Glutamatergic neuron (in vitro differentiated cells): ENCODE measurements around the gene MYOZ1. TPM values are rescaled to one million over a fixed set of nuclear protein-coding genes. Genes with fewer than 3 reads are reported as not detected.
A peak's percentile ranks its signal among the peaks of the same experiment; 100 is the strongest.
"Not testable (repeated sequence)": the region's sequence is repeated elsewhere in the genome, so short reads cannot be mapped to it uniquely, and the experiment has no call there.

ENCODE experiments used
- DNase-seq: peaks from one replicate; pipeline ENCODE4 v3.0.0; 2022
- H3K27ac Mint-ChIP-seq: one replicate; pipeline ENCODE4 v1.8.0; 2020; ENCODE audit warnings: mild to moderate bottlenecking, mixed read lengths, inconsistent platforms; ENCODE audit not compliant: unreplicated experiment
- H3K27me3 Mint-ChIP-seq: one replicate; pipeline ENCODE4 v1.8.0; 2020; ENCODE audit warnings: mild to moderate bottlenecking, moderate library complexity, mixed read lengths, inconsistent platforms; ENCODE audit not compliant: unreplicated experiment
- H3K36me3 Mint-ChIP-seq: one replicate; pipeline ENCODE4 v1.8.0; 2020; ENCODE audit warnings: mild to moderate bottlenecking, mixed read lengths, inconsistent platforms; ENCODE audit not compliant: unreplicated experiment
- H3K4me1 Mint-ChIP-seq: one replicate; pipeline ENCODE4 v1.8.0; 2020; ENCODE audit warnings: mild to moderate bottlenecking, low read depth, mixed read lengths, inconsistent platforms; ENCODE audit not compliant: unreplicated experiment
- H3K4me3 Mint-ChIP-seq: one replicate; pipeline ENCODE4 v1.8.0; 2020; ENCODE audit warnings: mild to moderate bottlenecking, mixed read lengths, inconsistent platforms; ENCODE audit not compliant: unreplicated experiment
- H3K9me3 Mint-ChIP-seq: one replicate; pipeline ENCODE4 v1.8.0; 2020; ENCODE audit warnings: mild to moderate bottlenecking, moderate library complexity, mixed read lengths, inconsistent platforms; ENCODE audit not compliant: unreplicated experiment
- total RNA-seq: library from RNA; stranded (reverse); fragmentation: NEBNext Ultra II Directional; extraction: Animal tissue kit (Norgen Biotek cat#: 25700); gene quantifications from one replicate; pipeline ENCODE4 v1.2.1, GENCODE V29; 2021; ENCODE audit not compliant: unreplicated experiment
- TF ChIP-seq, protein P1 (sequence below): fragments of 200-600 bp; sonication (generic); IDR thresholded peaks from one replicate; pipeline ENCODE4 v1.5.0; 2021; ENCODE audit not compliant: partially characterized antibody, unreplicated experiment

Gene MYOZ1
- total RNA-seq, 1 donor from 2014 or later, result 0.64 TPM

GRCh38 chr10:73662705-73663104, 21.4 kb upstream of the MYOZ1 start:
- H3K9me3 Mint-ChIP-seq, H3K4me3 Mint-ChIP-seq, DNase-seq, H3K36me3 Mint-ChIP-seq, H3K27me3 Mint-ChIP-seq, H3K4me1 Mint-ChIP-seq: not testable (repeated sequence)
- peak overlapping the region; percentile 48 for H3K27ac Mint-ChIP-seq

- TF ChIP-seq, protein P1, sequence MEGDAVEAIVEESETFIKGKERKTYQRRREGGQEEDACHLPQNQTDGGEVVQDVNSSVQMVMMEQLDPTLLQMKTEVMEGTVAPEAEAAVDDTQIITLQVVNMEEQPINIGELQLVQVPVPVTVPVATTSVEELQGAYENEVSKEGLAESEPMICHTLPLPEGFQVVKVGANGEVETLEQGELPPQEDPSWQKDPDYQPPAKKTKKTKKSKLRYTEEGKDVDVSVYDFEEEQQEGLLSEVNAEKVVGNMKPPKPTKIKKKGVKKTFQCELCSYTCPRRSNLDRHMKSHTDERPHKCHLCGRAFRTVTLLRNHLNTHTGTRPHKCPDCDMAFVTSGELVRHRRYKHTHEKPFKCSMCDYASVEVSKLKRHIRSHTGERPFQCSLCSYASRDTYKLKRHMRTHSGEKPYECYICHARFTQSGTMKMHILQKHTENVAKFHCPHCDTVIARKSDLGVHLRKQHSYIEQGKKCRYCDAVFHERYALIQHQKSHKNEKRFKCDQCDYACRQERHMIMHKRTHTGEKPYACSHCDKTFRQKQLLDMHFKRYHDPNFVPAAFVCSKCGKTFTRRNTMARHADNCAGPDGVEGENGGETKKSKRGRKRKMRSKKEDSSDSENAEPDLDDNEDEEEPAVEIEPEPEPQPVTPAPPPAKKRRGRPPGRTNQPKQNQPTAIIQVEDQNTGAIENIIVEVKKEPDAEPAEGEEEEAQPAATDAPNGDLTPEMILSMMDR, result no peak
- DNase-seq, result no peak
- Mint-ChIP-seq H3K36me3 (no peaks in the 10 kb centered on the region), H3K27me3 (peaks cover 4% of the 10 kb centered on the region), H3K4me3 (no peak within 1 kb of the TSS), H3K27ac (peak within 1 kb of the TSS; percentile 29), H3K9me3 (peaks cover 2% of the 10 kb centered on the region), H3K4me1 (peaks cover 17% of the 10 kb centered on the region)
Measured at GRCh38 chr10:73655990-73656298, 14.7 kb upstream of the MYOZ1 start, which contains the start of gene SYNPO2L. SYNPO2L (minus strand) TSS chr10:73656029; CDS start chr10:73655922, 107 bp downstream.

DNA sequence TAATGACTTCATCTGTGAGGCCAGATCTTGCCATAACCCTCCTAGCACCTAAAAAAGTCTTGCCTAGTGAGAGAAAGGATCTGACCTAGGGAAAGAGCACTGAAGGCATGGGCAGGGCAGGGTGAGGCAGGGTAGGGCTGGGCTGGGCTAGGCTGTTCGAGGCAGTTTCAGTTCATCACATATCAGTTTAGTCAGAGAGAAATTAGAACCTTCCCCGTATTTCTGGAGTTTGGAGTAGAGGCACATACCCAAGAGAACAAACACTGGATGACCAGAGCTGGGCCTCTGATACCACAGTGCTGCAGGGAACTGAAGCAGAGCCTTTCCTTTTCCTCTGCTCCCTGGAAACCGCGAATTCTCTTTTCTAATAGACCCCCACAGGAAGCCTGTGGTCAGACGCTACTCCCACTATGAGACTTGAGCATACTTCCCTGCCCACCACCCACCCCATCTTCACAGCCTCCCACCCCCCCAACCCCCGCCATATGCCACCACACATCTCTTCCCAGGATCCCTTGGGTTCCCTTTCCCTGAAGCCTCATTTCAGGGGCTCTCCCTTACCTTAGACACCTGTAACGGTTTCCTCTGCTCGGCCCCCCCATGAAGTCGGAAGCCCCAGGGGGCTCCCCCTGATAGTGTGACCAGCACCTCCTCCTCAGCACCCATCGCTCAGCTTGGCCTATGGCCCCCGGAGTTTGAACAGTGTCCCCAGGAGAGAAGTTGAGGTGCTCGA, 14.1 kb upstream of the MYOZ1 start:
- Mint-ChIP-seq H3K4me3 (no peak overlapping the region), H3K27ac (peak overlapping the region; percentile 29), H3K9me3 (peaks cover 2% of the 10 kb centered on the region), H3K27me3 (peaks cover 4% of the 10 kb centered on the region), H3K4me1 (peaks cover 21% of the 10 kb centered on the region), H3K36me3 (no peaks in the 10 kb centered on the region)
- DNase-seq, result no peak
- TF ChIP-seq, protein P1, result no peak

GRCh38 chr10:73653701-73654100, 12.4 kb upstream of the MYOZ1 start:
- Mint-ChIP-seq H3K9me3 (peaks cover 3% of the 10 kb centered on the region), H3K4me1 (peaks cover 21% of the 10 kb centered on the region), H3K27ac (no peak overlapping the region), H3K27me3 (peaks cover 4% of the 10 kb centered on the region), H3K36me3 (no peaks in the 10 kb centered on the region), H3K4me3 (peak overlapping the region; percentile 17)
- DNase-seq, result no peak
- TF ChIP-seq, protein P1, result no peak

- DNase-seq, result no peak
- no peak overlapping the region for H3K27ac Mint-ChIP-seq
- no peaks in the 10 kb centered on the region for H3K36me3 Mint-ChIP-seq
- peaks cover 4% of the 10 kb centered on the region for H3K27me3 Mint-ChIP-seq
- H3K4me3 Mint-ChIP-seq, result no peak overlapping the region
- peaks cover 3% of the 10 kb centered on the region for H3K9me3 Mint-ChIP-seq
- TF ChIP-seq, protein P1, result no peak
- peaks cover 21% of the 10 kb centered on the region for H3K4me1 Mint-ChIP-seq
Measured at GRCh38 chr10:73653195-73653594, 11.9 kb upstream of the MYOZ1 start.
